Lung microvascular endothelial cell (primary cell): ENCODE data around the gene GFRA4. TPM values are rescaled to one million over a fixed set of nuclear protein-coding genes. Genes with fewer than 3 reads are reported as not detected.

Experiments
- DNase-seq, 2 donors: peaks; one replicate each; pipeline versions ENCODE4 v3.0.0 to v3.0.0-alpha.2; 2010; ENCODE audit warnings: low read depth in 2 of 2
- total RNA-seq: library from RNA; depleted of rRNA; stranded (reverse); fragments of >200 nt; gene quantifications from 2 replicates; pipeline ENCODE4 v1.2.1, GENCODE V29; 2014

Gene GFRA4
- total RNA-seq, 1 donor from 2014 or later, result not detected

- no peak for DNase-seq
These were observed 31.7 kb upstream of the GFRA4 start for GRCh38 chr20:3694864-3695263.

- DNase-seq, result no peak
These were observed 30.2 kb upstream of the GFRA4 start for GRCh38 chr20:3693376-3693775.

- DNase-seq, result no peak
These were observed 29.6 kb upstream of the GFRA4 start for GRCh38 chr20:3692706-3693294.

- no peak for DNase-seq
These were observed 28.7 kb upstream of the GFRA4 start for GRCh38 chr20:3691897-3692296.

GRCh38 chr20:3691306-3691705 is 28.1 kb upstream of the GFRA4 start:
- no peak for DNase-seq

GRCh38 chr20:3690413-3690812 is 27.2 kb upstream of the GFRA4 start:
- DNase-seq, result no peak

- DNase-seq, result no peak
These were observed 26.8 kb upstream of the GFRA4 start for GRCh38 chr20:3689978-3690377.

GRCh38 chr20:3687655-3688054 is 24.5 kb upstream of the GFRA4 start:
- DNase-seq, result peak; percentile 47 to 68

- no peak for DNase-seq
These were observed 23.7 kb upstream of the GFRA4 start for GRCh38 chr20:3686867-3687321.

- no peak for DNase-seq
These were observed 23.2 kb upstream of the GFRA4 start for GRCh38 chr20:3686421-3686820.

GRCh38 chr20:3685341-3685740 is 22.1 kb upstream of the GFRA4 start:
- DNase-seq, result no peak

- no peak for DNase-seq
These were observed 19.0 kb upstream of the GFRA4 start, which contains the start of gene ADAM33 for GRCh38 chr20:3681931-3682781. Gene ADAM33 (minus strand): TSS chr20:3682010. CDS start chr20:3682004, 6 bp downstream.

GRCh38 chr20:3681352-3681930 is 18.2 kb upstream of the GFRA4 start:
- DNase-seq, result no peak

- DNase-seq, result no peak
These were observed 17.6 kb upstream of the GFRA4 start for GRCh38 chr20:3680701-3681351.

GRCh38 chr20:3679749-3680700 is 16.8 kb upstream of the GFRA4 start:
- DNase-seq, result peak in 1 of 2 donors; percentile 15

GRCh38 chr20:3678856-3679720 is 15.9 kb upstream of the GFRA4 start:
- DNase-seq, result no peak

- DNase-seq, result no peak
These were observed 15.0 kb upstream of the GFRA4 start for GRCh38 chr20:3678198-3678597.

- no peak for DNase-seq
These were observed 14.5 kb upstream of the GFRA4 start for GRCh38 chr20:3677733-3678132.

- DNase-seq, result no peak
These were observed 12.0 kb upstream of the GFRA4 start for GRCh38 chr20:3674995-3675900.
